Stimulated activated CD8-positive, alpha-beta memory T cell treated with anti-CD3 and anti-CD28 coated beads, Interleukin-4, amount 100 ng/mL, for 1 hour (primary cell): Measurements from ENCODE around the gene KIF5A.
"Not testable (repeated sequence)": the region's sequence is repeated elsewhere in the genome, so short reads cannot be mapped to it uniquely, and the experiment has no call there.

ENCODE experiments used
- DNase-seq, 2 donors: peaks; one replicate each; pipeline ENCODE4 v3.0.0-alpha.2; 2020; ENCODE audit warnings: low read depth in 2 of 2, low spot score in 1 of 2

Gene KIF5A

DNA sequence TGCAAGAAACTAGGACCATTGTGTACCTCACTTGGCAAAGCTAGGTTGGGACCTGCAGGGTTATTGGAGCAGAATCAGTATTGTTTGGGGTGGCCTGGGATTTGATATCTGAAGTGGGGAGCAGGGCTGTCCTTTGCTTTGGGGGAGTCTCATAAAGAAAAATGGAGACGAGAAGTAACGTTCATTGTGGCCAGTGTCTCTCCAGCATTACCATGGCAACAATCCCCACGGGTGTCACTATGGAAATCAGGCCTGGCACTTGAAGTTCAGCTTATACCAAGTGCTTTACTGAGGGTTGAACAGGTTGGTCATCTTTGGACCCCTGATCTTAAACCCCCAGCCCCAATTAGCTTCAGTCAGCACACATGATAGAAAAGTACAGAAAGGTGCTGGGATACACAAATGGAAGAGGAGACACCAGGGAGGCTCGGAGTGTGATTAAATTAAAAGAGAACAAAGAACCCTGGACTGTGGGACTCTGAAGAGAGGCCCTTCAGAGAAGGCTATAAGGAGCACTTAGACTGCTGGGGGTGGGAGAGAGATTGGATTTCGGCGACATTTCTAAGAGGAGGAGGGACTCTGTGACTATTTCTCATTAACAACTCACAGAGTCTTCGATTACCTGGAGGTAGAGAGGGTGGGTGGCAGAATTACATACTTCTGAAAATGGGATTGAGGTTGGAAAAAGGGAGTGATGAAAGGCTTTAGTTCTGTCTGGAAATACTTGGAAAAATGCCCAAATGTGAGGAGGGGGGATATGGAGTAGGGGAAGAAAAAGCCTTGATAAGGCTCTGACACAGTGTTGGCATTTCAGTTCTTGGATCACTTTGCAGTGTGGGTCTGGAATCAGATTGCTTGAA is 3.7 kb downstream of the KIF5A start:
- DNase-seq: no peak

DNA sequence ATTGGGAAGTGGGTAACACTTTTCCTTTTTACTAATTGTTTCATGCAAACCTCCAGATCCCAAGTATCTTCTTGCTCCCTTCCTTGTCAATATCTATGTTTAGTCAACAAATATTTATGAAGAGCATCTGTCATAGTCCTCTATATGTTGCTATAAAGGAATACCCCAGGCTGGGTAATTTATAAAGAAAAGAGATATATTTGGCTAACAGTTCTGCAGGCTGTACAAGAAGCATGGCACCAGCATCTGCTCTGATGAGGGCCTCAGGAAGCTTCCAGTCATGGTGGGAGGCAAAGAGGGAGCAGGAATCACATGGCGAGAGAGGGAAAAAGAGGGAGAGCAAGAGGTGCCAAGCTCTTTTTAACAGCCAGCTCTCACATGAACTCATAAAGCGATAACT is 4.6 kb downstream of the KIF5A start:
- DNase-seq: no peak

DNA sequence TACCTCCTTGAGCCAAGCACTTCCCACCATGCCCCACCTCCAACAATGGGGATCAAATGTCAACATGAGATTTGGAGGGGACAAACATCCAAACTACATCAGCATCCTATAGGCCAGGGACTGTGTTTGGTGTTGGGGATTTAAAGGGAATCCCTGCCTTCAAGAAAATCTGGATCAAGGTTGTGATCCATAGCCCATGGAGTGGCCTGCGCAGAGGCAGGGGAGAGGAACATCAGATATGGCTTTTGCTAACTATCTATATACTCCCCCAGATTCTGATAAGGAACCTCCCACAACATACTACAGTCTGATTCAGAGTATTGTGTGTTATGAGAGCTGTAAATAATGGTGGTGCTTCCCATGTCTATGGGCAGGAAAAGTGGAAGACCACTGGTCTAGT is 5.1 kb downstream of the KIF5A start:
- DNase-seq: no peak

DNA sequence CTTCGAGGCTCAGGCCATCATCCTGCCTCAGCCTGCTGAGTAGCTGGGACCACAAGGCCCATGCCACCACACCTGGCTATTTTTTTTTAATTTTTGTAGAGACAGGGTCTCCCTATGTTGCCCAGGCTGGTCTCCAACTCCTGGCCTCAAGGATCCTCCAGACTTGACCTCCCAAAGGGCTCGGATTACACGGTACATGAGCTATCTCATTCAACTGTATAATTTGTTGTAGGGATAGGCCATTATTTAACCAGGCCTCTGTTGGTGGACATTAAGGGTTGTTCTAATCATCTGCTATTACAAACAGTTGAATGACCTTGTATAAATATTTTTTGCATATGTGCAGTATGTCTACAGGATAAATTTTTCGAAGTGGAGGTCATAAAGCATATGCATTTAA is 9.0 kb downstream of the KIF5A start:
- no peak for DNase-seq

DNA sequence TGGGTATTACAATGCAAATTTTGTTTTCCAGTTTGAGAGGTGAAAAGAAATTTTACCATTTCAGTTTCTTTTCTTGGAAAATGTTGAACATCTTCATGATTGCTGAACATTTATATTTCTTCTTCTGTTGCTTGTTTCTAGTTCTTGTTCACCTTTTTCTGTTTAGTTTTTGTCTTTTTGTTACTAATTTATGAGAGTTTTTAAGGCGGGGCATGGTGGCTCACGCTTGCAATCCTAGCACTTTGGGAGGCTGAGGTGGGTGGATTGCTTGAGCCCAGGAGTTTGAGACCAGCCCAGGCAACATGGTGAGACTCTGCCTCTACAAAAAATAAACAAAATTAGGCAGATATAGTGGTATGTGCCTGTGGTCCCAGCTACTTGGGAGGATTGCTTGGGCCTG is 10.7 kb downstream of the KIF5A start:
- no peak for DNase-seq

DNA sequence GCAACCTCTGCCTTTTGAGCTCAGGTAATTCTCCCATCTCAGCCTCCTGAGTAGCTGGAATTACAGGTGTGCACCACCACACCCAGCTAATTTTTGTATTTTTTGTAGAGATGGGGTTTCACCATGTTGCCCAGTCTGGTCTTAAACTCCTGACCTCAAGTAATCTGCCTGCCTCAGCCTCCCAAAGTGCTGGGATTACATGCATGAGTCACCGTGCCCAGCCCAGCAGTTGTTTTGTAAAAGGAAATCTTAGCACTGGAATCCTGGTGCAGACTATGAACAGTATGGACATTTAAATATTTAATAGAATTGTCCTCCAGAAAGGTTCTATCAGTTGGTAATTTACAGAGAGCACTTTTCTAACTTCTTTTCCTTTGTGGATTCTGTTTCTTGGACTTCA is 11.3 kb downstream of the KIF5A start:
- DNase-seq: not testable (repeated sequence)

DNA sequence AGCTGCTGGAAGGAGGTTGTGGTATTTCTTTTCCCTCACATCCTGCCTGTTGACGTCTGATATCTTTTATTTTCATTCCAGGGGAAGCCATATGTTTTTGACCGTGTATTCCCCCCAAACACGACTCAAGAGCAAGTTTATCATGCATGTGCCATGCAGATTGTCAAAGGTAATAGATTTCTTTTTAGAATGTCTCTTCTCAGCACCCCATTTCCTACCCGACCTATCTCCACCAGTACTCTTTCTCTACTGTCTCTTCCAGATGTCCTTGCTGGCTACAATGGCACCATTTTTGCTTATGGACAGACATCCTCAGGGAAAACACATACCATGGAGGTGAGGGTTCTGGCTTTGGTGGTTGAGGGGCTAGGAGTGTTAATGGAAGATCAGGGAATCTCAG is 13.5 kb downstream of the KIF5A start:
- DNase-seq: no peak

DNA sequence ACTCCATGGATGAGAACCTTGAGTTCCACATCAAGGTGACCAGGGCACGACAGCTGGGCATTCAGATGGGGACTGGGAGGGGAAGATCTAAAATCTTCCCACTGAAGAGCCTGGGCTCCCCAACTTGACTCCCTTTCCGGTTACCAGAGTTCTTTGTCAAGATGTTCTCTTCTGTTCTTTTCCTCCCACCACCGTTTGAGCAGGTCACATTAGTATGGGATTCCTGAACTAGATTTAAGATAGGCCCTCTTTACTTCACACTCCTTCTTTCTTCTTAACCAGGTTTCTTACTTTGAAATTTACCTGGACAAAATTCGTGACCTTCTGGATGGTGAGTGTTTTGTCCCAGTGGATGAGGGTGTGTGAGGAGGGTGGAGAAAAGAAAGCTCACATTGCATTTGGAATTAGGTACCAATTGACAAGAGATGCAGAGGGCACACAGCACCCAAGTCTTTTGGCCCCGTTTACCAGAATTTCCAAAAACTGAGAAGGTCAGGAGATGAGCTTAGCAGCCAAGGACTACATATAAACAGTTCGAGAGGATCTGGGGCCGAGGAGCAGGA is 14.4 kb downstream of the KIF5A start:
- no peak for DNase-seq

DNA sequence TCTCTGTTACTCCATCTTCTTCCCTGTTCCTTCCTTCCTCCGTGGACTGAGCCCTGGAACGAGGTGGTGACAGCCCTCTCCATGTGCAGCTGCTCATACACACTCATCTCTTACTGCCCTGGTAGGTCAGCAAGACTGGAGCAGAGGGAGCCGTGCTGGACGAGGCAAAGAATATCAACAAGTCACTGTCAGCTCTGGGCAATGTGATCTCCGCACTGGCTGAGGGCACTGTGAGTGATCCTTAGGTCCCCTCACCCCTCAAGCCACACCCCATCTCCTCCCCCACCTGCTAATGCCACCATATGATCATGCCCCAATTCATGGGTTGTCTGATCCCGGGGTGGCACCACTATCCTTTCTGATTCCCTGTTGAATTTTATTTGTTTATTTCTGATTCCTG is 19.0 kb downstream of the KIF5A start:
- DNase-seq: no peak

DNA sequence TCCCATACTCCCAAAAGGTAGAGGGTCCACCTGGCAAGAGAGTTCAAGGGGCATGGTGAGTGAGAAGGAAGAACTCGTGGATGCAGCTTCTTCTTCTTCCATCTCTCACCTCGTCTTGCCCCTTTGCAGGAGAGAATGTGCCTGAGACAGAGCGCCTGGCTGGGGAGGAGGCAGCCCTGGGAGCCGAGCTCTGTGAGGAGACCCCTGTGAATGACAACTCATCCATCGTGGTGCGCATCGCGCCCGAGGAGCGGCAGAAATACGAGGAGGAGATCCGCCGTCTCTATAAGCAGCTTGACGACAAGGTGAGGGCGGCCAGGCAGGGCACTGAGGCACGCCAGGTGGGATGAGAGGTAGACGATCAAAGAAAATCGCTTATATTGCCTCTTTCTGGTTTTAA is 20.0 kb downstream of the KIF5A start:
- DNase-seq: no peak

DNA sequence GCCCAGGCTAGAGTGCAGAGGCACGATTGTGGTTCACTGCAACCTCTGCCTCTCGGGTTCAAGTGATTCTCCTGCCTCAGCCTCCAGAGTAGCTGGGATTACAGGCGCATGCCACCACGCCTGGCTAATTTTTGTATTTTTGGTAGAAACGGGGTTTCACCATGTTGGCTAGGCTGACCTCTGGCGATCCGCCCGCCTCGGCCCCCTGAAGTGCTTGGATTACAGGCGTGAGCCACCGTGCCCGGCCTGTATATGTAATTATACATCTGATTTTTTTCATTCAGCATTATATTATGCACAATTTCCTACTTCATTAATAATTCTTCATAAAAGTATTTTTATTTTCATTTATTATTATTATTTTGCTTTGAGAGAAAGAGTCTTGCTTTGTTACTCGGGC is 20.6 kb downstream of the KIF5A start:
- not testable (repeated sequence) for DNase-seq

DNA sequence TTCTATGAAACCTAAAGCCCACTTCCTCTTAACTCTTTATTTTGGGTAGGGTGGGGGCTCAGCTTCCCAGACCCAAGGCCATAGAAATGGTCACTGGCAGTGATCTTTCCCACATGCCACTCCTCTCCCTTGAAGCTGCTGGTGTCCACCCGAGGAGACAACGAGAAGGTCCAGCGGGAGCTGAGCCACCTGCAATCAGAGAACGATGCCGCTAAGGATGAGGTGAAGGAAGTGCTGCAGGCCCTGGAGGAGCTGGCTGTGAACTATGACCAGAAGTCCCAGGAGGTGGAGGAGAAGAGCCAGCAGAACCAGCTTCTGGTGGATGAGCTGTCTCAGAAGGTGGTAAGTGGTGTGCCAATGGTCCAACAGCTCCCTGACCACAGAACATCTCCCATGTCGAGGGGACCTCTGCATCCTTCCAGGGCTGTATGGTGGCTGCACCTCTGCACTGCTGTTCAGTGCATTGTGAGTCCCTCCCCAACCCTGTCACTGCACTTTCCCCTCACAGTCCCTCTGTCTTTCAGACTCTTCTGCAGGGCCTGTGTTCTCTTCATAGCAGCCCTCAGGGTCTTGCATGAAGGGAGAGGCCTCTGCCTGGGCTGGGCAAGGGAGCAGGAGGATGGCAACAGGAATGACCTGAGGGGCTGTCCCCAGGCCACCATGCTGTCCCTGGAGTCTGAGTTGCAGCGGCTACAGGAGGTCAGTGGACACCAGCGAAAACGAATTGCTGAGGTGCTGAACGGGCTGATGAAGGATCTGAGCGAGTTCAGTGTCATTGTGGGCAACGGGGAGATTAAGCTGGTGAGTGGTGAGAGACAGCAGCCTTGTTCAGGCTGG is 22.3 kb downstream of the KIF5A start:
- DNase-seq: no peak

DNA sequence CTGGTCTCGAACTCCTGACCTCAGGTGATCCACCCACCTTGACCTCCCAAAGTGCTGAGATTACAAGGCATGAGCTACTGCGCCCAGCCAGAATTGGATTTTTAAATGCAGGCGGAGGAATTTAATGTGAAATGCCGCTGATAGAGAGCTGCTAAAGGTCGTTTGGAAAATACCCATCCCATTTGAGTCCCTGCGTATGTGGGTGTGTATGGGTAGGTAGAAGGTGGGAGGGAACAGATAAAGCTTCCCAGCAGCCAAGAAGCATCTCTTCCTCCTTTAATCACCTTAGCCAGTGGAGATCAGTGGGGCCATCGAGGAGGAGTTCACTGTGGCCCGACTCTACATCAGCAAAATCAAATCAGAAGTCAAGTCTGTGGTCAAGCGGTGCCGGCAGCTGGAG is 25.0 kb downstream of the KIF5A start:
- DNase-seq: no peak

DNA sequence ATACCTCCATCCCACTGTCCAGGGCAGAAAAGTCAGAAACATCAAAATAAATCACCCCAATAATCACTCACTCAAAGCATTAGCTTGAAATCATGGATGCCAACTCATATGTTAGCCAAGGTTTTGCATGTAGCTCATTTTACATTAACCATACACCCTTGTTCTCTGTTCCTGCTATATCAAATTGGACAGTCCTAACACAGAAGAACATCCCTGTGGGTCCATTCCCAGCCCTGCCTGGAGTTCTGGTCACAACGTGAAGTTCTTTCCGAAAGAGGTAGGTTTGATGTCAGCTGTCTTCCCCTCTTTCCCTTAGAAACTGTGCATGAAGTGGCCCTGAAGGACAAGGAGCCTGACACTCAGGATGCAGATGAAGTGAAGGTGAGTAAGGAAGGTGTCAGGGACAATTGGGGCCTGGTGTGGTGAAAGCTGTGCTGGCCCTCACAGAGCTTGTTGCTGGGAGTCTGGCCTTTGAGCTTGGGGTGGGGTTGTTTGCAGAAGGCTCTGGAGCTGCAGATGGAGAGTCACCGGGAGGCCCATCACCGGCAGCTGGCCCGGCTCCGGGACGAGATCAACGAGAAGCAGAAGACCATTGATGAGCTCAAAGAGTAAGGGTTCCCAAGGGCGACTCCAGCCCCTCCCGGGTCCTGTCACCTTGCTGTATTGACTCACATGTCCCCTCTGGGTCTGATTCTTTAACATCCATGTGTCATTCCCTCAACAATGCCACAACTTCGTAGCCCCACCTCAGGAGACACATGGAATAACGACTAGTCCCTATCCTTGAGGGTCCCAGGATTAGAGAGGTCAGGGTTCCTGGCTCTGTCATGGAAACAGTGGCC is 26.1 kb downstream of the KIF5A start:
- no peak for DNase-seq

DNA sequence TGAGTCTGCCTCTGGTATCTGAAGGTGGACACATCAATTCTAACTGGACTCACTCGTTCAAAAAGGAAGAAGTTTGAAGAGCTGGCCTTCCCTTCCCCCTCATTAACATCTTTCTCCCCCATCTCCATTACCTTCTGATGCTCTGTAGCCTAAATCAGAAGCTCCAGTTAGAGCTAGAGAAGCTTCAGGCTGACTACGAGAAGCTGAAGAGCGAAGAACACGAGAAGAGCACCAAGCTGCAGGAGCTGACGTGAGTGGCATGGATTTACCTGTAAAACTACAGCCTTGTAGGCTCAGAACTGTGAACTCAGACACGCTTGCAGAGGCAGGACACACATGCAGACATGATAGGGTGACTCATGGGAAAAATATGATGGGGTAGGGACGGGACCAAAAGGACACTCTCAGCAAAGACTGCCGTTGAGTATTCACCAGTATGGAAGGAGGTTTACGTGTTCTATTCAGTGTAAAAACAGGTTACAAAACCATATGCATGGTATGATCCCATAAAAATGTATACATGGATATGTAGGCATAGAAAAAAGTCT is 26.8 kb downstream of the KIF5A start:
- no peak for DNase-seq

DNA sequence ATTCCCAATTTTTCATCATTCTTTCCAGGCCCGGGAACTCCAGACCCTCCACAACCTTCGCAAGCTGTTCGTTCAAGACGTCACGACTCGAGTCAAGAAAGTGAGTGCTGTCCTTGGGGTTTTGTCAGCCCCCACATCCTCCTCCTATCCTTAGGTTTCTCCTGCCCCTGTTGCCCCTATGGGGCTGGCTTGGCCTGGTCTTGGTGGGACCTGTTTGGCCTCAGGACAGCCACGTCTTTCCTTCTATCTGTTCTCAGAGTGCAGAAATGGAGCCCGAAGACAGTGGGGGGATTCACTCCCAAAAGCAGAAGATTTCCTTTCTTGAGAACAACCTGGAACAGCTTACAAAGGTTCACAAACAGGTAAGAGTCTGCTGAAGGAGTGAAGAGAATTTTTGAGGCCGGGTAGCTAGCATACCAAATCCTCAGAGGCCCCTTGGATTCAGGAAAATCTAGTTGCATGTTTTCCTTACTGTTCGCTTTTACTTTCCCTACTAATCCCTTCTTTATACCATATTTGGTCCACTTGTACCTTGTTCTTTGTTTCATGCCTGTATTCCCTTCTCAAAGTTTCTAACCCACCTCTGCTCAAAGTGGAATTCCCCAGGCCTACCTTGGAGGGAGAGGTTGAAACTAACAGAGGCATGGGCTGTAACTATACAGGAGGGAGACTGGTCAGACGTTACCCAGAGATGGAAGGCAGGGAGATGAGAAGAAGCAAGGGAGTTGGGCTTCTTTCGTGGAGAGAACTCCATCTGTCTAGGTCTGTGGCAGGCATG is 28.3 kb downstream of the KIF5A start:
- no peak for DNase-seq

DNA sequence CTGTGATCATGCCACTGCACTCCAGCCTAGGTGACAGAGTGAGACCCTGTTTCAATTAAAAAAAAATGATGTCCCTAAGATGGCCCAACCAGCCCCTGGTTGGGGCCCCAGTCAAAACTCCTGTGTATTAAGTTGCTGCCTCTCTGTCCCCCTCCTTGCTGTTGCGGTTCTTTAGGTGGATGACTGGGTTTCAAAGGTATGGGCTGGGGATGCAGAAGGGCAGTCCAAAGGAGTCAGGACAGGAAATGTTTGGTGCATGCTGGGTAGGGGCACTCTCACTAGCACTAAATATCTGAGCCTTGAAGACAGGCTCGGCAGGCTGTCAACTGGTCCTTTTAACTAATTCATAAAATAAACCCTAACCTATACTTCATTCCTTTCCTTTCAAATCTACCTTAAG is 29.2 kb downstream of the KIF5A start:
- DNase-seq: no peak

DNA sequence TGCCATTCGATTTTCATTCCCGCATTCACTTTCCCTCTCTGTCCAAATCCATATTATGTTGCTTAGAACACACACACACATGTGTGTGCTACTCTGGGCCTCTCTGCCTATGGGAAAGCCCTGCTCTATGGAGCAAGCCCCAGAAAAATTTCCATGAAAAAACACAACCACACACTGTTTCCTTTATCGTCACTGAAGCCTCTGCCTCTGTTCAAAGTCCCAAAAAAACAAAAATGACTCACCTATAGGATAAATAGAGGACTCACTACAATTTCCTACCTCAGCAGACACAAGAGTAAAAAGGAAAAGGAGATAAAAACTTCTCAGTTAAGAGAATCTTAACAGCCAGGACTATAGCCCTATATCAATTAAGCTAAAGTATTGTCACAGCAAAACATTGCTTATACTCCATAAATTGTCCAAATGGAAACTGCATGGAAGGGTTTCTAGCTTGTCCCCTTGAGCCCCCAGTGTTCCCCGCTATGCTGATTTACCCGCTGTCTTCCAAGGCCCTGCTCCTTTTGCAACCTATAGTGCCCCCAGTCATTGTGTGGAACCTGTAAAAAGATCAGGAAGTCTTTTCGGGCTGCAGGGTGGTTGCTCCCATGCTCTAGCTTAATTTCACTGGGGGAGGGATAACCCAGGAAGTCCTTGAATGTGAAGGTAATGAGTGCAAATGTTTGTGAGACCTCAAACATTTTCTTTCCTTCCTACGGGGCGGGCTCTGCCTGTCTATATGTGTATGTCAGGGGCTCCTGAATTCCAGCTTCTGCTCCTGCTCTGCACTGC is 30.0 kb downstream of the KIF5A start:
- DNase-seq: no peak

DNA sequence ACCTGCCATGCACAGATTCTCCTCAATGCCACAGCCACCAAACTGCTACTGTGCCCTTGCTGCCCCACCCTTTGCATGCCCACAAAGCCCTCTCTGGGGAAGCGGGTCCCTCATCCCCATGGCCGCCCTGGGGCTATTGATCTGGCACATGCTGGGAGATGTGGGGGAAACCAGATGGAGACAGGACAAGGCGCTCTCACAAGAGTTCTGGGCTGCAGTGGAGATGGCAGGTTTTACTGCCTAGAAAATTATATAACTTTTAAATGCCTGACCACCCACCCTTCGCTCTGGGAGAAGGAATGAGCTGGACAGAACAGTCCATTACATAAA is 30.6 kb downstream of the KIF5A start:
- no peak for DNase-seq

DNA sequence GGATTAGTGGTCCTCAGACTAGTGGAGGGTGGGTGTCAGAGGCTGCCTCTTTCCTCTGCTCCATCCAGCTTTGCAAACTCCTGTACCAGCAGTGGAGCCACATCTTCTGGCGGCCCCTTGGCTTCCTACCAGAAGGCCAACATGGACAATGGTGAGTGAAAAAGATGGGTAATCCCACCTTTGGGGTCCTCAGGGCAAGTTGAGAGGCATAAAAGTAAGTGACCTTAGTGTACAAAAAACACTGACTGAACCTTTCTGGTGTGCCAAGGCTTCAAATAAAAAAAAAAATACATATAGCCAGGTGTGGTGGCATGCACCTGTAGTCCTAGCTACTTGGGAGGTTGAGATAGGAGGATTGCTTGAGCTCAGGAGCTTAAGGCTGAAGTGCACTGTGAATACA is 32.0 kb downstream of the KIF5A start:
- no peak for DNase-seq
